HG03103 (cell line): ENCODE results near the gene PHLDB1.

Experiments used
- ATAC-seq: cut with Tn5 transposase; IDR thresholded peaks from one replicate; pipeline ENCODE4 v1.9.1; 2021; ENCODE audit warnings: low read depth; ENCODE audit not compliant: unreplicated experiment

Gene PHLDB1

DNA sequence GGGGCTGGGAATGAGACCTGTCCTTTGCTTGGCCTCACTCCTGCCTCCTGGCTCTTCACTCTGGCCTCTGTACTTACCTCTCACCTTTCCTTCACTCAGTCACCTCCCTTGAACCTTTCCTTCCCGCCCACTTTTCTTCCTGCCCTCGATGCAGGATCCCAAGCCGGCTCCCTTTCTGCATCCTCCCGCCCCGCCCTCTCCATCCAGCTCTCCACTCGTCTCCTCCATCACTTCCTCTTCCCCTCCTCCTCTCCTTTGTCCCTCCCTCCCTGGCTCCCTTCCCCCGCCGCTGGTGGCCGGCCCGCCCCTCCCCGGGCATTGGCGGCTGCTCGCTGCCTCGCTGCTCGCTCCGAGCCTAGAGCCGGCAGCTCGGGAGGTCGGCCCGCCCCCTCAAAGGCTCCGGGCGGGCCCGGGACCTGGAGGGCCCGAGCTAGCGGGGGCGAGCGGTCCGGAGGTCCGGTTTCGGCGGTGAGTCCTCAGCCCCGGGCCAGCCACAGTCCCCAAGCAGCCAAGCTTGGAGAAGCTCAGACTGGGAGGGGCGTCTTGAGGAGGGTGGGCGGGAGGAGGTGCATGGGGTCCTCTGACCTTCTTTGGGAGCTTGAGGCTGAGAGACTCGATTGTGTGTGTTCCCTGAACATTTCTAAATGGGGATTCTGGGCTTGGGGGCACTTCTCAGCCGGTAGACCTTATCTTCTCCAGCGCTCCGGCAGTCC lies 13.8 kb downstream of the PHLDB1 start:
- no peak for ATAC-seq

DNA sequence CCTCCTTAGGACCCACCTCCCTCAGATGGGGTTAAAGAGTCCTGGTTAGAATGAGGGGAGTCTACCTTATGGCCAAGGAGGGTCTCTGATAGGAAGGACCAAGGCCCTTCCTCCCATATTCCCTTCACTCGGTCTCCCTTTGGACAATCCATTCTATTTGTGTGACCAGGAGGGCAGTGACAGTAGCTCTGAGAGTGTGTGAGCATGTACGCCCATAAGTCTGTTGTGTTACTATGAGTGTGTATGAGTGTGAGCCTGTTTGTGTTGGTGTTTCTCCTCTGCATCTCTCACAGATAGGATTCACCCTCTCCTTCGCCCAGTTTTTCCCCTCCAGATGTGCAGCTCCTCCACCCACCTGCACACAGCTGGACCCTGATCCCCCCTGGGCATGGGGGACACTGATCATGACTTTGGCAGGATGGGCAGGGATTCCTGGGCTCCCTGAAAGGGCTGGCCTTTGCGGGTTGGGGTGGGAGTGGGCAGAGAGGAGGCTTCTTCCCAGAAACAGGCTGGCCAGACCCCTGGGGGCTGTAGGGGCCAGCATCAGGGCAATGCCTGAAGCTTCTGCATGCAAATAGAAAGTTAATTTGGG lies 14.5 kb downstream of the PHLDB1 start:
- ATAC-seq: no peak

DNA sequence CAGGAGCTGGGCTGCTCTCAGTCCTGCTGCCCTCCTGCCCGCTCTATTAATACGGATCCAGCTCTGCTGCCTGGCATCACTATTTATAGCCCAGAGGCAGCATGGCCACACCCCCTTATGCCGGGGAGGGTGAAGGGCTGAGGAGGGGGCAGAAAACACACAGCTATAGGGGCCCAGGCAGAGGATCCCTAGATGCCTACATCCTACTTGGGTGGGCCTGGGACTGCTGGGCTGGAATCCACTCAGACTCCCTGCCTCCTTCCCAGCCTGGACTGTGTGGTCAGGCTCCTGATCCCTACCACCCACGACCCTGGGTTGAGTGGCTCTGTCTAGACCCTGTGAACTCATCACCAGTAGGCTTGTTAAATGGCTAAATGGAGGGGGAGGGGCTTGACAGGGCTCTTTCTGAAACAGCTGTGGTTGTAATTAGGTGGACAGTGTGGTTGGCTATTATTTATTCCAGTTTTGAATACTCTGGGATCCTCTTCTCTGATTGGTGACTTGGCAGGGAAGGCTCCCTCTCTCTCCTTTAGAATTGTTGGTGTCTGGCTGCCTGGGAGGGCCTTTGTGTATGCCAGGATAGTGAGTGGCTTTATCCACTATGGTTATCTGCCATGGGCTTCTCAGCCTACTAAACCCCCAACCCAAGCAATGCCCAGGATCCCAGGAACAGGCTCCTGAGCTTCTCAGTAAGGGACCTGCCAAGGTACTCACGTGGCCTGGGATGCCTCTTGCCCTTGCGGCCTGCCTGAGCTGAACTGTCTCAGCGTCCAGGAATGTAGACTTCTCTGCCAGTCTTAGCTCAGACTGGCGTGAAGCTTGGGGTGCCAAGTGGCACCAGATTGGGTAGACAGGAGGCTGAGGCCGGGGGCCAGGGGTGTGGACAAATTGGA lies 15.2 kb downstream of the PHLDB1 start:
- no peak for ATAC-seq

DNA sequence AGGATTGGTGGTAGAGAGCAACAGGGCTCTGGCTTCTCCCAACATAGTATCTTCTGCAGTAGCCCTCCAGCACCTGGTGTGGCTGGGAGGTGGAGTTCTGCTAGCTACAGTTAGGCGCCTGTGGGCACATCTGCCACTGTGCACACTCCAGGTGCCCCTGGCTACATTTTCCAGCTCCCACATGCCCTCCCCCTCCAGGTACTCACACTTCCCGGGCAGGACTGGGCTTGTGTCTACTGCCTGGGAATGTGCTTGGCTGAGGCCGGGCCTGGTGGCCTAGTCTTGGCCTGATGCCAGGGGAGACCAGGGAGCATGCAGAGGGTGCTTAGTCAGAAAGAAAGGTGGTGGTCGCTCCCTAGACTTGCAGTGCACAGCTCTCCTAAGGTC lies 15.8 kb downstream of the PHLDB1 start:
- ATAC-seq: no peak

DNA sequence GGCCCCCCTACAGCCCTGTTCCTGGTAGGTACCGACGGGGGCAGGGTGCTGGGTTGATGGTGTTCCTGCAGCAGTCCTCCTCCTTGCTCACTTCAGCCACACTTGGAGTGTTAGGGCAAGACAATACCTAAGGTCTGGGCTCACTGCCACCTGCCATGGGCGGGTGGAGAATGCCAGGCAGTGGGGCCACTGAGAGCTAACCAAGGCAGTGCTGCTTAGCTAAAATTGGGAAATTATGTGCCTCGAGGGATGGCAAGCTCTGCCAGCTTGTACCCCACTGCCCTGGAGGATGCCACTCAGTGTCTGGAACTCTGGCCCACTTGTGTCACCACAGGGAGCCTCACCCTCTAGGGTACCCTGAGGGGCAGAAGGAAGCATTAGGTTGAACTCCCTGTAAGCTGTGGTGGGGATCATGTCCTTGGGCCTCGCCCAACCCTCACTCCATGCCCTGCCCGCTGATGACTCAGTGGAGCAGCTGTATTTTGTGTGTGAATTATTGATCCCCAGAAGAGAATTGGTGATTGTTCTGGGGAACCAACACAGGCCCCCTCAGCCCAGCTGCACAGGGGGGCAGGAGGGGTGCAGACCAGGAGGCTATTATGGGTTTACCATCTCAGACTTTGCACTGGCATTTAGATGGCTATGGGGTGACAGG lies 17.7 kb downstream of the PHLDB1 start:
- no peak for ATAC-seq

DNA sequence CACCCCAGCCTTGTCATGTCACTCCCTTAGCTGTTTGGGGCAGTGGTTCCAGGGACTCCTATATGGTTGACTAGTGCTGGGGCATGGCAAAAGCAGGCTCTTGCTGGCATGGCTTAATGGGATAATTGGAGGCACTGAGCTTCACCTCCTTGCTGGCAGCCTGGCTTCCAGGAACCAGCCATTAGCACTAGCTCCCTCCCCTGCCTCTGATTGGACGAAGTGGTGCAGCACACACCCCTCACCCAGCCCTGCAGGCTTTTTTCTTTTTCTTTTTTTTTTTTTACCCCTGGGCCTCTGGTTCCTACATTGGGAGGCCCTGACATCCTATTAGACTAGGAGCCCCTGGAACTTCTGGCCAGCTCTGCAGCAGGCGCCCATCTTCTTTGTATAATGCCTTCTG lies 18.6 kb downstream of the PHLDB1 start:
- no peak for ATAC-seq

DNA sequence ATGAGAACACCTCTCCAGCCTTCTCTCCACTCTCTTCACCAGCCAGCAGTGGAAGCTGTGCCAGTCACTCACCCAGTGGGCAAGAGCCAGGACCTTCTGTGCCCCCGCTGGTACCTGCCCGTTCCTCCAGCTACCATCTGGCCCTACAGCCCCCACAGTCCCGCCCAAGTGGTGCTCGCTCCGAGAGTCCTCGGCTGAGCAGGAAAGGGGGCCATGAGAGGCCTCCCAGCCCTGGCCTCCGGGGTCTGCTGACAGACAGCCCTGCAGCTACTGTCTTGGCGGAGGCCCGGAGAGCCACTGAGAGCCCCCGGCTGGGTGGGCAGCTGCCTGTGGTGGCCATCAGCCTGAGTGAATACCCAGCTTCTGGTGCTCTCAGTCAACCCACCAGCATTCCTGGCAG lies 20.2 kb downstream of the PHLDB1 start:
- no peak for ATAC-seq

DNA sequence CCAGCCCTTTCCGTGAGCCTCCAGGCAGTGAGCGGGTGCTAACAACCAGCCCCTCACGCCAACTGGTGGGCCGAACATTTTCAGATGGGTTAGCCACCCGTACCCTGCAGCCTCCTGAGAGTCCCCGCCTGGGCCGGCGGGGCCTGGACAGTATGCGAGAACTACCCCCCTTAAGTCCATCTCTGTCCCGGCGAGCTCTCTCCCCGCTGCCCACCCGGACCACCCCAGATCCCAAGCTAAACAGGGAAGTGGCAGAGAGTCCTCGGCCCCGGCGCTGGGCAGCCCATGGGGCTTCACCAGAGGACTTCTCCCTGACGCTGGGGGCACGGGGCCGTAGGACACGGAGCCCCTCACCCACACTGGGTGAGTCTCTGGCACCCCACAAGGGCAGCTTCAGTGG lies 20.6 kb downstream of the PHLDB1 start:
- no peak for ATAC-seq

DNA sequence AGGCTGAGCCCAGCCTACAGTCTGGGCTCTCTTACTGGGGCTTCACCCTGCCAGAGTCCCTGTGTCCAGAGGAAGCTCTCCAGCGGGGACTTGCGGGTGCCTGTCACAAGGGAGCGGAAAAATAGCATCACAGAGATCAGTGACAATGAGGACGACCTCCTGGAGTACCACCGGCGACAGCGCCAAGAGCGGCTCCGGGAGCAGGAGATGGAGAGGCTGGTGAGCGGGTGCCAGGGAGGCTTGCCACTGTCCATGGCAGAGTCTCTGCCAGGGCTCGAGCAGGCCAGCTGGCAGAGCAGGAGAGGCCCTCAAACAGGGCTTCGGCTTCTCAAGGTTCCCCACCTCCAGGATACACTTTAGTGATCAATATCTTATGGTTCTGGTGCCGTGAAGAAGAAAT lies 21.0 kb downstream of the PHLDB1 start:
- ATAC-seq: no peak

DNA sequence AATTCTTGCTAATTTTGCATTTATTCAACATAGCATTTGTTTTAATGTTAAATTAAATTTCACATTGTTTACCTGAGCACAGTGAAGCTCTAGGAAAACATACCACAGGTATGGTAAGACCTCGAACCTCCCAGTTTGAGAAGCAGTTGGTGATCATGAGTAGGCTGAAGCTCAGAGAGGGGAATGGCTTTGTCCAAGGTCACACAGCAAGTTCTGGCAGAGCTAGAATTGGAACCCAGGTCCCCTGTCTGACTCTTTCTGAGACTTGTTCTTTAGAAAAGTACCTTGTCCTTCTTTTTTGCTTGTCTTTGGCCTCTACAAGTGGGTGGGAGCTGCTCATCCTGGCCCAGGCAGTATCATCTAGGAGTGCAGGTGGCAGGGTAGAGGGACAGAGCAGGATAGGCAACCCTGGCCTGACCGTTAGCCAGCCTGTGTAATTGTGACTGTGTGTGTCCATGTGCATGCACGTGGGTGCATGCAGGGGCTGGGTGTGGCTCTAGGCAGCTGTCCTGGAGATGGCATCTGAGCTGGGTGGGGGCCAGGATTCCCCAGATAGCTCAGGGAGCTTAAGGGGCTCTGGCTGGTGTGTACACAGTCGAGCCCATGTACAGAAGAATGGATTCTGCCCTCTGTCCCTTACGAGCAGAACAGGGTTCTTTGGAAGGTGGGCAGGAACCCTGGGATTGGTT lies 21.6 kb downstream of the PHLDB1 start:
- no peak for ATAC-seq

DNA sequence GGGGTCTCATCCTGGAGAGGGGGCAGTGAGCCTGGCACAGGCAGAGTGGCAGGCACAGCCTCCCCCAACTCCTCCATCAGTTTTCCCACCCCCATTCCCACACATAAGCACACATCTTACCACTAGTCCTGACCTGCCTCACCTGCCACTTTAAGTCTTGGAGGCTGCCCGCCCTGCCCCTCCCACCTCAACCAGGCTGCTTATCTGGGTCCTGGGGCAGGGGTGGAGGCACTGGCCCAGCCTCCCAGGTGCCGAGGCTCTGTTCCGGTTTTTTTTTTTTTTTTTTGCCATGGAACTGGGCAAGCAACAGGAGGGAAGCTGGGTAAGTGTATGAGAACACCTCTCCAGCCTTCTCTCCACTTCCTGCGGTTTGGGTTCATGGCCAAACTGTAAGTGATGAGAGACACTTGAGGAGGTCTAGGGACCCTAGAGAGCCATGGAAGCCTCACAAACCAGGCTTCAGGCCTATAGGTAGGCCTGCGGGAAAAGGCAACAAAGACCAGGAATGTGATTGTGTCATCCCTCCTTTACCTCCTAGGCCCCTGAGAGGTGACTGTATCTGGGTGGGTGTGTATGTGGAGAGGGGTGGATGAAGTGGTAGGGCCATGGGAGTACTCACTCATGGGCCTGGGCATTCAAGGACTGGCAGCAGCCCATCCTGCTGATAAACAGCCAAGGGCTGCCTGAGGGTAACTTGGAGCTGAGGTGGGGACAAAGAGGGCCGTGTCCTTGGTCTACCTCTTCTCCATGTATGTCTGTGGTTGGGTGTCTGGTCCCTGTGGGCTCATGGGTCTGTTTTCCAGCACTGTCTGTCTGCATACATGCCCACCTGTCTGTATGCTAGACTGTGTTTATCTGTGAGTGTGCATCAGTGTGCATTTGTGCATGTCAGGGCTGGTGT lies 22.6 kb downstream of the PHLDB1 start:
- no peak for ATAC-seq

DNA sequence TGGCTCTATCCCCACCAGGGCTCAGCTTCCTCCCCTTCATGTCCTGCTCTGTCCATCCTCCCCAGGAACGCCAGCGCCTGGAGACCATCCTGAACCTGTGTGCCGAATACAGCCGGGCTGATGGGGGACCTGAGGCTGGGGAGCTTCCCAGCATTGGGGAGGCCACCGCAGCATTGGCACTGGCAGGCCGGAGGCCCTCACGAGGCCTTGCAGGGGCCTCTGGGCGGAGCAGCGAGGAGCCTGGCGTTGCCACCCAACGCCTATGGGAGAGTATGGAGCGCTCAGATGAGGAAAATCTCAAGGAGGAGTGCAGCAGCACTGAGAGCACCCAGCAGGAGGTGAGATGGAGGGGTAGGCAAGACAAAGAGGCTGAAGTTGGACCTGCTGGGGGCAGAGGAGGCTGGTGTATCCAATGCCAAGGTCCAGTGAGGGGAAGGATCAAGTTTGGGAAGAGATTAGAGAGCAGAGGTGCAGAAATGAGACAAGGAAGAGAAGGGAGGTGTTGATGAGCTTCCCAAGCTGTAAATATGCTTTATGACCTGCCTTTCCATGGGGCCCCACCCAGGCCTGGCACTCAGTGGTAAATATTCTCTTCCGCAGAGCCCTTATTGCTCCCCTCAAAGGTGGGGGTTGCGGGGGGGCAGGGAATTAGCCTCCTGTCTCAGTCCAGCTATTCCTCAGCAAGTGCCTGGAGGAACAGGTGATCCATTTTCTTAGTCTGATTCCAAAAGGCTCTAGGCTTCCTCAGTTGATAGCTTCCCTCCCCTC lies 23.9 kb downstream of the PHLDB1 start:
- ATAC-seq: no peak

DNA sequence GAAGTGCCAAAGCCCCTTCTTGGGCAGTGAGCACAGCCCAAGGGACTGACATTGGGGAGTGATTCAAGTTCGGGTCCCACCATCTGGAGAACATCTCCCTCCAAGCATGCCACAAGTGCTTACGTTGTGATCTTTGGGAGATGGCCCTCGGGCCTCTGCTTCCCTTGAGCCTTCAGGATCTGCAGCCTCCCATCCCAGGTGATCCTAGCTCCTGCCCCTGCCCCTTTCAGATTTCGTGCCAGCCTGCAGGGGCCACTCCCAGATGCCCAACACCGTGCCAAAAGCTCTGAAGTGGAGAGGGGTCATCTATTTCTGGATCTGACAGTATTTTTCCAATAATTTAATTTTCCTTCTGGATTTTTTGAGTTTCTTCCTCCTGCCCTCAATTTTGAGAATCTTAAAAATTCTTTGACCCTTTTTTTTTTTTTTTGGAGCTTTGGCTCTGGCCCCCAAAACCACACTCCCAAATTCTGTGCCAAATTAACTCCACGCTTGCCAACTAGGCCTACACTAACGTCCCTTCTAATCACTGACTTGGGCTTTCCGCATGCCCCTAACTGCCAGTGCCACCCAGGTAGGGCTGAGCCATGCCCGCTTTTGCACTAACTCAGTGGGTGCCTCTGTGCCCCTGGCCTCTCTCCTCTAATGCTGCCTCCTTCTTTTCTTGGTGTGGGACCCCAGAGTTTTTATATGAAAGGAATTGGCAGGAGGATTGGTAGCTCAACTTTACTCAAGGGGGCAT lies 25.3 kb downstream of the PHLDB1 start:
- ATAC-seq: no peak

DNA sequence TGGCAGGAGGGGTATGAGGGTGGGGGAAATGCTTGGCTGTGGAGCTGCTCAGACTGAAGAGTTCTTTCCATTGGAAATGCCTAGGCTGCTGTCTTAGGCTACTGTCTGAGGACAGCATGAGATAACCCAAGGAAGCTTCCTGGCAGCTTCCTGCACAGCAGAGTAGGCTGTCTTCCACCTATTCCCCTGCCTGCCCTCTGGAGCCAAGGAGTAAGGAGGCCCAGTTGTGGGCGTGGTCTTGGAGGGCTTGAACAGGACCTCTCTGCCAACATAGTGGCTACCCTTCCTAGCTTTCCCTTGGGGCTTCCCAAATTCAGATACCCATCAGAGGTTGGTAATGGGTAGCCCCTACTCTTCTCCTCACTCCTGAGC lies 25.9 kb downstream of the PHLDB1 start:
- ATAC-seq: no peak

DNA sequence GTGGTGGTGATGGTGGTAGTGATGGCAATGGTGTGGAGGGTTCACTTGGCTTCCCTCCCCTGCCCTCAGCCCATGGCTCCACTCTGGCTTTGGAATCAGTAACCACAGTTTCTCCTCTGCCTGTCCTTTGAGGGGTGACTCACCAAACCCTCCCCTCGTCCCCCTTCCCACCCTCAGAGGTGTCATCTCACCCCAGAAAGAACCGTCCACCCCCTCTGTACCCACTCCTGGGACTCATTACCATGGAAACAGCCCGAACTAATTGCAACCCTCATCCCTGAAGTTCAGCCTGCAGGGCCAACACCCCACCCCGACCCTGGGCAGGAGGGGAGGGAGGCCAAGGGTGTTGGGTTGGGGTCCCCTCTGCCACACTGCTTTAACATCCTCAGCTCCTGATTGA lies 26.6 kb downstream of the PHLDB1 start:
- ATAC-seq: no peak

DNA sequence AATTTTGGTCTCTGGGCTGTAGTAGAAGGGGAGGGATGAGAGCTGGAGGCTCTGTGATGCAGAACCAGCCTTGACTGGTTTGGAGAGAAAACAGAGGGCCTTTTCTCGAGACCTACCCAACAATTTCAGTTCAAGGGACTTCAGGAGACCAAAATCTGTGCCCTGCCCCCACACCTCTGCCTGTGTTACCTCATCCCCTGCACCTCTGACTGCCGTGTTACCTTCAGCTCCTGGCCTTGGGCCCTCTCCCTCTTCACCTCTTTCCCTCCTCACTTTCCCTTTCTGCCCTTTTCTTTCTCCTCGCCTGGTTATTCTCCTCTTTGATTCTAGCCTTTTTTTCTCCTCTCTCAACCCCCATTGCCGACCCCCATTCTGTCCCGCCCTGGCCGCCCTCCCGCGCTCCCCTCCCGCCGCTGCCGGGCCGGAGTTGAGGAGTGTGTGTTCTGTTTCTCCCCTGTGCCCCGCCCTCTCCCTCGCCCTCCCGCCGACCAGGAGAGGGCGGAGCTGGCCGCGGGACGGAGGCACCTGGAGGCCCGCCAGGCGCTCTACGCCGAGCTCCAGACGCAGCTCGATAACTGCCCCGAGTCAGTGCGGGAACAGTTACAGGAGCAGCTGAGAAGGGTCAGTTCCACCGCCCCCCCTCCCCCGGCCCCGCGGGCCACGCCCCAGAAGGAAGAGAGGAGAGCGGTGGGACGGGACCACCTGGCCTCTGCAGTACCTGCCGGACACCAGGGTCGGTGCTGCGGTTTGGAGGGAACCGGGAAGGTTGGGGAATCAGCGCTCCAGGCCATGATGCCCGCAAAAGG lies 27.2 kb downstream of the PHLDB1 start:
- ATAC-seq: no peak

DNA sequence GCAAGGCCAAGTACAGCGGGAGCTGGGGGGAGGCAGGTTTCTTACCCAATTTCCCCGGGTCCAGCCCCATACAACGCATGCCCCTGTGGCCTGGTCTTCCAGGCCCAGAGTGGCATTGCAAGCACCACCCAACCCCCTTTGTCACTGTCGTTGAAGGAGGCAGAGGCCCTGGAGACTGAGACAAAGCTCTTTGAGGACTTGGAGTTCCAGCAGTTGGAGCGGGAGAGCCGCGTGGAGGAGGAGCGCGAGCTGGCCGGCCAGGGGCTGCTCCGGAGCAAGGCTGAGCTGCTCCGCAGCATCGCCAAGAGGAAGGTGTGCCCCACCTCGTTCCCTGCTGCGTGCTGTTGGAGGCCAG lies 27.8 kb downstream of the PHLDB1 start:
- ATAC-seq: no peak

DNA sequence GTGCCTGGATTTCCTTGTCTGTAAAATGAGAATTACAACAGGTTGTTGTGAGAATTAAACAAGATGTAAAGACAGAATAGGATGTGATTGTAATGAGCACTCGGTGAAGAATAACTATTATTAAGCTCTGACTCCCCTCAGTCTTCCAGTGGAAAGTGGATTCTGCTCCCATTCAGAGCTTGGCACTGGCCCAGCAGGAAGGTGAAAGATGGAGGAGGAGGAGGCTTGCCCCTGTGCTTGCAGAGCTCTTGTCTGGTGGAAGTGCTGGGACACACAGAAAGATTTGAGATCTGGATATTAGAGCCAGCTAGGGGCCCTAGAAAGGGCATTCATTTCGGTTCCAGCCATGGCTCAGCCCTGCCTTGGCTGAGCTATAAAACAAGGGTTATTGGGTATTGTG lies 28.2 kb downstream of the PHLDB1 start:
- no peak for ATAC-seq
